OCI-LY1 (cell line): ENCODE data around the gene SCN8A.

Source experiments
- H2AFZ ChIP-seq: fragments of 200-600 bp; sonication (generic), shearing (Covaris generic); 2 replicates; pipeline ENCODE4 v1.6.0; 2014; ENCODE audit warnings: antibody characterized with exemption, mild to moderate bottlenecking, low read length
- H3F3A ChIP-seq: fragments of 200-600 bp; sonication (generic), shearing (Covaris generic); 2 replicates; pipeline ENCODE4 v1.6.0; 2014; ENCODE audit warnings: mild to moderate bottlenecking, antibody characterized with exemption, low read length, moderate library complexity; ENCODE audit not compliant: insufficient read depth
- H3K27ac ChIP-seq: fragments of 200-600 bp; sonication (generic); 2 replicates; pipeline ENCODE4 v1.5.1; 2014; ENCODE audit warnings: low read length, mixed run types, mild to moderate bottlenecking, low read depth; ENCODE audit not compliant: poor library complexity, severe bottlenecking
- H3K27me3 ChIP-seq: fragments of 200-600 bp; sonication (generic); 2 replicates; pipeline ENCODE4 v1.6.0; 2014; ENCODE audit warnings: antibody characterized with exemption, mild to moderate bottlenecking, low read length, moderate library complexity; ENCODE audit not compliant: insufficient read depth
- H3K36me3 ChIP-seq: fragments of 200-600 bp; sonication (generic); 2 replicates; pipeline ENCODE4 v1.6.1; 2014; ENCODE audit warnings: mild to moderate bottlenecking, antibody characterized with exemption, low read length, moderate library complexity, mixed read lengths; ENCODE audit not compliant: insufficient read depth
- H3K4me1 ChIP-seq: fragments of 200-600 bp; sonication (generic); 2 replicates; pipeline ENCODE4 v1.5.1; 2014; ENCODE audit warnings: mild to moderate bottlenecking, low read length, moderate library complexity; ENCODE audit not compliant: insufficient read depth, severe bottlenecking
- H3K4me2 ChIP-seq: fragments of 200-600 bp; sonication (generic), shearing (Covaris generic); 2 replicates; pipeline ENCODE4 v1.6.1; 2014; ENCODE audit warnings: low read length
- H3K4me3 ChIP-seq: fragments of 200-600 bp; sonication (generic); 2 replicates; pipeline ENCODE4 v1.5.1; 2014; ENCODE audit warnings: low read length, low read depth, mild to moderate bottlenecking, mixed read lengths; ENCODE audit not compliant: poor library complexity, severe bottlenecking
- H3K79me2 ChIP-seq: fragments of 200-600 bp; shearing (Covaris generic); 2 replicates; pipeline ENCODE4 v1.6.1; 2016; ENCODE audit warnings: mixed run types, low read length, mixed read lengths; ENCODE audit not compliant: insufficient read depth
- H3K9ac ChIP-seq: fragments of 200-600 bp; sonication (generic), shearing (Covaris generic); 2 replicates; pipeline ENCODE4 v1.6.1; 2014; ENCODE audit warnings: mild to moderate bottlenecking, low read length, mixed read lengths
- H3K9me2 ChIP-seq: fragments of 200-600 bp; sonication (generic), shearing (Covaris generic); 2 replicates; pipeline ENCODE4 v1.6.1; 2014; ENCODE audit warnings: low read depth, mild to moderate bottlenecking, low read length, mixed read lengths
- H3K9me3 ChIP-seq: fragments of 200-600 bp; shearing (Covaris generic); 2 replicates; pipeline ENCODE4 v1.6.1; 2014; ENCODE audit warnings: low read length, mixed read lengths
- H4K20me1 ChIP-seq: fragments of 200-600 bp; sonication (generic), shearing (Covaris generic); 2 replicates; pipeline ENCODE4 v1.6.0; 2016; ENCODE audit warnings: mild to moderate bottlenecking, low read length; ENCODE audit not compliant: insufficient read depth
- CTCF ChIP-seq: fragments of 200-600 bp; sonication (generic), shearing (Covaris generic); IDR thresholded peaks from 2 replicates; pipeline ENCODE4 v1.5.1; 2017; ENCODE audit warnings: mild to moderate bottlenecking, antibody characterized with exemption, low read length, moderate library complexity, mixed read lengths
- EZH2 ChIP-seq: fragments of 200-600 bp; sonication (generic), shearing (Covaris generic); IDR thresholded peaks from 2 replicates; pipeline ENCODE4 v1.8.0; 2017; ENCODE audit warnings: borderline replicate concordance, mixed run types, mild to moderate bottlenecking, antibody characterized with exemption, low read length, moderate library complexity, mixed read lengths

Gene SCN8A

GRCh38 chr12:51672334-51672733, 81.3 kb downstream of the SCN8A start:
- no peaks in the 10 kb centered on the region for H3F3A ChIP-seq
- TF ChIP-seq CTCF (no peak), EZH2 (no peak)
- no peaks in the 10 kb centered on the region for H3K27me3 ChIP-seq
- H3K4me3 ChIP-seq, result no peak overlapping the region
- no peak overlapping the region for H3K9ac ChIP-seq
- no peak overlapping the region for H2AFZ ChIP-seq
- H3K27ac ChIP-seq, result no peak overlapping the region
- H3K4me1 ChIP-seq, result no peaks in the 10 kb centered on the region
- no peak overlapping the region for H3K4me2 ChIP-seq
- no peaks in the 10 kb centered on the region for H4K20me1 ChIP-seq
- no peaks in the 10 kb centered on the region for H3K36me3 ChIP-seq
- no peaks in the 10 kb centered on the region for H3K9me3 ChIP-seq
- H3K79me2 ChIP-seq, result no peaks in the 10 kb centered on the region
- no peaks in the 10 kb centered on the region for H3K9me2 ChIP-seq

GRCh38 chr12:51675071-51675803, 84.2 kb downstream of the SCN8A start:
- Histone ChIP-seq H3K9me3 (no peaks in the 10 kb centered on the region), H2AFZ (no peak overlapping the region), H4K20me1 (no peaks in the 10 kb centered on the region), H3K4me3 (no peak overlapping the region), H3F3A (no peaks in the 10 kb centered on the region), H3K9me2 (no peaks in the 10 kb centered on the region), H3K27ac (no peak overlapping the region), H3K4me2 (no peak overlapping the region), H3K27me3 (no peaks in the 10 kb centered on the region), H3K9ac (no peak overlapping the region), H3K4me1 (no peaks in the 10 kb centered on the region), H3K79me2 (no peaks in the 10 kb centered on the region), H3K36me3 (no peaks in the 10 kb centered on the region)
- no peak for TF ChIP-seq CTCF
- TF ChIP-seq EZH2, result no peak

- Histone ChIP-seq H3K79me2 (no peaks in the 10 kb centered on the region), H3K4me1 (no peaks in the 10 kb centered on the region), H2AFZ (no peak overlapping the region), H3F3A (no peaks in the 10 kb centered on the region), H3K9me2 (no peaks in the 10 kb centered on the region), H3K27ac (no peak overlapping the region), H3K9me3 (no peaks in the 10 kb centered on the region), H3K27me3 (no peaks in the 10 kb centered on the region), H3K4me2 (no peak overlapping the region), H3K4me3 (no peak overlapping the region), H3K9ac (no peak overlapping the region), H3K36me3 (no peaks in the 10 kb centered on the region), H4K20me1 (no peaks in the 10 kb centered on the region)
- TF ChIP-seq EZH2, result no peak
- no peak for TF ChIP-seq CTCF
Measured at GRCh38 chr12:51676875-51677274, 85.8 kb downstream of the SCN8A start.
